Aorta (tissue), 5 donors: Measurements from ENCODE around the gene GTF3C1. TPM values are rescaled to one million over a fixed set of nuclear protein-coding genes. Genes with fewer than 3 reads are reported as not detected.
A peak's percentile ranks its signal among the peaks of the same experiment; 100 is the strongest.

Experiments used
- ATAC-seq: fragments of 200-7000 bp; cut with Tn5 transposase; one replicate; pipeline ENCODE4 v1.9.1; 2022; ENCODE audit warnings: moderate library complexity; ENCODE audit not compliant: low FRiP score
- DNase-seq, 2 donors: peaks; one replicate each; pipeline ENCODE4 v3.0.0-alpha.2; 2020
- H3K27ac ChIP-seq, 2 donors: one replicate each; pipeline ENCODE4 v1.5.1; 2013; ENCODE audit warnings: low read length in 2 of 2, mild to moderate bottlenecking in 2 of 2, moderate library complexity in 2 of 2, control low read depth in 1 of 2, inconsistent platforms in 1 of 2, low read depth in 1 of 2
- H3K27me3 ChIP-seq, 2 donors: one replicate each; pipeline ENCODE4 v1.6.1; 2013; ENCODE audit warnings: control low read depth in 1 of 2, low read length in 1 of 2, mild to moderate bottlenecking in 1 of 2, moderate library complexity in 1 of 2; ENCODE audit not compliant: insufficient read depth in 2 of 2, control insufficient read depth in 1 of 2
- H3K36me3 ChIP-seq, 2 donors: one replicate each; pipeline ENCODE4 v1.6.1; 2013; ENCODE audit warnings: control low read depth in 1 of 2, low read length in 1 of 2, mild to moderate bottlenecking in 1 of 2; ENCODE audit not compliant: insufficient read depth in 2 of 2, control insufficient read depth in 1 of 2
- H3K4me1 ChIP-seq, 2 donors: one replicate each; pipeline ENCODE4 v1.6.1; 2013; ENCODE audit warnings: low read length in 2 of 2, control low read depth in 1 of 2, mild to moderate bottlenecking in 1 of 2, moderate library complexity in 1 of 2; ENCODE audit not compliant: insufficient read depth in 2 of 2, control insufficient read depth in 1 of 2
- H3K4me3 ChIP-seq, 2 donors: one replicate each; pipeline ENCODE4 v1.5.1; 2013; ENCODE audit warnings: low read length in 2 of 2, control low read depth in 1 of 2, mild to moderate bottlenecking in 1 of 2
- H3K9me3 ChIP-seq: one replicate; pipeline ENCODE4 v1.6.1; 2013; ENCODE audit warnings: mild to moderate bottlenecking, low read length; ENCODE audit not compliant: control insufficient read depth
- WGBS, 2 donors: extraction: QIAGEN DNeasy Blood & Tissue Kit; methylation state at CpG; one replicate each; pipeline ENCODE4 v1.1.7; 2013; 5-methylcytosine and 5-hydroxymethylcytosine counted together
- intact Hi-C, 2 donors: fragments of 100-400 bp; cut with DNase I; formaldehyde crosslinking; loops; one replicate each; pipeline versions ENCODE4 v1.14.2 to v1.15.0; 2022
- polyA plus RNA-seq, 2 donors: library from polyadenylated mRNA; stranded (reverse); fragments of 200-250 nt; gene quantifications; one replicate each; pipeline ENCODE4 v1.2.3, GENCODE V29; 2013
- total RNA-seq, 2 donors: library from RNA; stranded (reverse); fragmentation: NEBNext Ultra II Directional; extraction: Animal tissue kit (Norgen Biotek cat#: 25700); gene quantifications; one replicate each; pipeline ENCODE4 v1.2.1, GENCODE V29; 2021
- donor health status: healthy with polysubstance abuse.
- donor health status: Bipolar disorder and iron deficiency.
- donor health status: DM: no; HTN: no; CAD: no.
- donor health status: DM: no; HTN: no; CAD: no.
- donor health status: DM: yes; HTN: yes; CAD: no.

The GTF3C1 gene
- total and polyA plus RNA-seq, 4 donors: 9.4 to 72.2 (median 47.7) TPM

DNA sequence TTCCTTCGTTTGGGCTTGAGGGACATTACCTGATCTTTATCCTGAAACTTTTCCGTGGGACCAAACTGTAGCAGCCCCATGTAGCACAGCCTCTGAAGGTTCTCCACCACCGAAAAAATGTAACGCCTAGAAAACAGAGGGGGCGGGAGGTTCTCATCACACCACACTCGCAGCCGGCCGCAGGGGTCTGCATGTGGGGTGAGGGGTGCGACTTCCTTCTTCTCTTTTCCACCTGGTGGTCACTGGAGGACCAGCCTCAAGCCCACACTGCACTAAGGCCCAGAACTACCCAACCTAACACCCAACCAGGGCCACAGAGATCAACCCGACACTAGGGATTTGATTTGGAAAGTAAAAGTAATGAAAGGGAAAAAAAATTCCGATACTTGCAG, 57.1 kb downstream of the GTF3C1 start:
- Histone ChIP-seq H3K27ac (no peak overlapping the region), H3K4me3 (no peak overlapping the region), H3K36me3 (peaks cover 12 to 20% of the 10 kb centered on the region in 2 donors), H3K27me3 (no peaks in the 10 kb centered on the region), H3K4me1 (no peaks in the 10 kb centered on the region), H3K9me3 (no peaks in the 10 kb centered on the region)
- DNase-seq (peak in 1 of 2 donors; percentile 32), ATAC-seq (no peak)
- intact Hi-C loops: no loop called here
- WGBS, 2 donors: 82 to 83% methylated on average over 11 of the region's 11 CpGs

DNA sequence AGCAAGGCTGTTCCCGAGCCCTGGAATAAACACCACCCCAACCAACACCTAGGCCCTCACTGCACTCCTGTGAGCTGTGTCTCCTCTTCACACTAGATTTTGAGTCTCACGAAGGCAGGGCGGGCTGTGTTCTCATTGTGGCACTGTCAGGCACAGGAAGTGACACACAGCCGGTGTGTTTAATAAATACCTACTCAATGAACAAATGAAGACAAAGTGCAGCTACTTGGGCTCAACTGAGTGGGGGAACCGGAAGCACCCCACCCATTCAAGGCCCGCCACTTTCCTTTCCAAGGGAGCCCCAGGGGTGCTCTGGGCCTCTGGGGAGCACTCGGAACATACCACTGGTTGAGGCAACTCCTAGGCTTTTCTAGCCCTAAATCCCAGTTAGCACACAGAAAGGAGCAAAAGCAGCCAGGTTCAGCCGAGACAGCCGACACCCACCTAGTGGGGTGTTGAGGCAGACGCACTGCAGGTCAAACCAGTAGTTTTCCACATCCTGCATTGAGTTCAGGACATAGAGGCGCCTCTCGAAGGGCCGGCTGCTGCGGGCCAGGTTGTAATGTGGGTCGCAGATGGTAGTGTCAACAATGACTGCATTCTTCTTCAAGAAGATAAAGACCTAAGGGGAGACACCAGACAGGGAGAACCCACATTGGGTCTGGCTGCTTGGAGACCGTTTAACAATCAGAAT, 57.7 kb downstream of the GTF3C1 start:
- intact Hi-C loops: no loop called here
- H3K27me3 ChIP-seq: no peaks in the 10 kb centered on the region
- no peaks in the 10 kb centered on the region for H3K4me1 ChIP-seq
- DNase-seq (no peak), ATAC-seq (no peak)
- no peaks in the 10 kb centered on the region for H3K9me3 ChIP-seq
- peaks cover 12 to 20% of the 10 kb centered on the region in 2 donors for H3K36me3 ChIP-seq
- no peak overlapping the region for H3K4me3 ChIP-seq
- 87 to 90% methylated on average over 16 of the region's 16 CpGs for WGBS, 2 donors
- H3K27ac ChIP-seq: no peak overlapping the region

DNA sequence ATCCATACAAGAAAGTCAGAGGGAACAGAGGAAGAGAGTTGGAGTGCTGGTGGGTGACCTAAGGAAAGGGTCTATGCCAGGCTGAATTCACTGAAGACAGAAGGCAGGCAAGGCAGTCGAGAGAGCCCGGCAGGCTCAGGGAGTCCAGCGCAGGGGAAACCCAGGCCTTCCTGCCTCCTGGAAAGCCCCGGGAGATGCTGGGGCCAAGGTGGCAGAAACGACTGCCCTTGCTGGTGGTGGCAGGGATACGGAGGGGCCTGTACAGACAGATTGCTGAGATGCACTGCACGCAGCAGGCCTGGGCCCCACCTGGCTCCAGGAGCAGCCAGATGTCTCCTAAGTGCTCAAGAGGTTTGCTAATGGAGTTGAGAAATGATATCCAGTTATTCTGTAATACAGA, 59.8 kb downstream of the GTF3C1 start:
- DNase-seq (peak in 1 of 2 donors; percentile 32), ATAC-seq (no peak)
- intact Hi-C loops: no loop called here
- WGBS, 2 donors: 94 to 95% methylated on average over 7 of the region's 7 CpGs
- H3K27ac ChIP-seq: no peak overlapping the region
- no peaks in the 10 kb centered on the region for H3K9me3 ChIP-seq
- peaks cover 13 to 24% of the 10 kb centered on the region in 2 donors for H3K36me3 ChIP-seq
- no peaks in the 10 kb centered on the region for H3K4me1 ChIP-seq
- H3K4me3 ChIP-seq: no peak overlapping the region
- H3K27me3 ChIP-seq: no peaks in the 10 kb centered on the region

DNA sequence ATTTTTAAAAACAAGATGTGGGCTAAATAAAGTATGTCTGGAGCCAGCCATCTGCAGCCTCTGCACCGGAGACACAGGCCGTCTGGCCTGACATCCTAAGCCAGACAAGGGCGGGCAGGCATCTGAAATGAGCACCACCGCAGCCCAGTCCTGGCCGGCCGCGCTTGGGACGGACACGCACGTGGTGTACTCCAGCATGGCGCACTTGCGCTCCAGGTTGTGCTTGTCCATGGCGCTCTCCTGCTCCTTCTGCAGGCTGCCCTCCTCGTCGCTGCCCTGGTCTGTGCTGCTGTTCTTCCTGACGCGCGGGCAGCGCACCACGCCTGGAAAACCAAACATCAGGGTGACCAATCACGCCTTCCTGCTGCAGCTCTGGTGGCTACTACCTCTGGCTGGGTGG, 60.3 kb downstream of the GTF3C1 start:
- no peaks in the 10 kb centered on the region for H3K9me3 ChIP-seq
- WGBS, 2 donors: 94 to 96% methylated on average over 21 of the region's 21 CpGs
- intact Hi-C loops: no loop called here
- DNase-seq: peak in 1 of 2 donors; percentile 72
- peaks cover 13 to 25% of the 10 kb centered on the region in 2 donors for H3K36me3 ChIP-seq
- no peak overlapping the region for H3K4me3 ChIP-seq
- no peak for ATAC-seq
- H3K27ac ChIP-seq: no peak overlapping the region
- no peaks in the 10 kb centered on the region for H3K27me3 ChIP-seq
- H3K4me1 ChIP-seq: no peaks in the 10 kb centered on the region

- H3K9me3 ChIP-seq: no peaks in the 10 kb centered on the region
- intact Hi-C loops: no loop called here
- no peak overlapping the region for H3K4me3 ChIP-seq
- DNase-seq: peak in 1 of 2 donors; percentile 7
- no peaks in the 10 kb centered on the region for H3K27me3 ChIP-seq
- H3K4me1 ChIP-seq: no peaks in the 10 kb centered on the region
- WGBS, 2 donors: 88 to 94% methylated on average over 3 of the region's 3 CpGs
- H3K27ac ChIP-seq: no peak overlapping the region
- H3K36me3 ChIP-seq: peaks cover 15 to 39% of the 10 kb centered on the region in 2 donors
- no peak for ATAC-seq
These were observed 63.0 kb downstream of the GTF3C1 start for GRCh38 chr16:27486760-27487159.

DNA sequence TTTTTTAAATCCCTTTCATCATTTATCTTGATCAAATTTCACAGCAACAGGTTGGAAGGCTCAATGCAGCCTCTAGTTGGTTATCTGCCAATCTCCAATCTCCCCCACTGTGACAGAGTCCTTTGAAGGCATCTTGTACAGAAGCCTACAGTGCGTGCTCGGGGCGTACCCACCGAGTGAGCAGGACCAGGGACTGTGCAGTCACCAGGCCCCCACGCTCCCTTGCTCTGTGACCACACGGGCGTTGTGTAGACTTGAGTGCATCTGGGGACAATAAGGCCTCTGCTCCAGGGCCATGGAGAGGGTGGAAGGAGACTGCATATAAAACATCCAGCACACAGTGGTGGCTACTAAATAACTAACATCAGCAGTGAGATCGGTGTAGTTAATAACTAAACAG, 63.4 kb downstream of the GTF3C1 start:
- Histone ChIP-seq H3K27me3 (no peaks in the 10 kb centered on the region), H3K27ac (no peak overlapping the region), H3K4me3 (no peak overlapping the region), H3K9me3 (no peaks in the 10 kb centered on the region), H3K36me3 (peaks cover 11 to 42% of the 10 kb centered on the region in 2 donors), H3K4me1 (no peaks in the 10 kb centered on the region)
- intact Hi-C loops: no loop called here
- 83 to 85% methylated on average over 8 of the region's 8 CpGs for WGBS, 2 donors
- peak in 1 of 2 donors; percentile 35 for DNase-seq
- ATAC-seq: no peak

DNA sequence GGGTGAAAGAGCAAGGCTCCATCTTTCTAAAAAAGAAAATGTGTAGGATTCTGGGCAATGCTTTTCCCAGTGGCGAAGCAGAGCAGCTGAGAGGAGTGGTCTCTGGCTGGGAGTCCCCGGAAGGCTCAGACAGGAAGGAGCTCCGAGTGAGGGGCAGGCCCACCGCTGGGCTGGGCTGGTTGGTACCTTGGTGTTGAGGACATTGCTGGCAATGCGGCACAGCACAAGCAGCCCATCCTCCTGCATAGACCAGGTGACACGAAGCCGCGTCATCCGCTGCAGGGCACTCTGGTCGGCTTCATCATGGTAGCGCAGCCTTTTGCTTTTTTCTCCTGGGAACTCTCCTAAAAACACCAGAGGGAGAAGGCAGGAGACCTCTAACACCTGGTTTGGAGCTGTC, 63.9 kb downstream of the GTF3C1 start:
- Histone ChIP-seq H3K27me3 (no peaks in the 10 kb centered on the region), H3K36me3 (peaks cover 7 to 41% of the 10 kb centered on the region in 2 donors), H3K4me3 (no peak overlapping the region), H3K27ac (no peak overlapping the region), H3K9me3 (no peaks in the 10 kb centered on the region), H3K4me1 (no peaks in the 10 kb centered on the region)
- 94% methylated on average over 11 of the region's 11 CpGs for WGBS, 2 donors
- ATAC-seq (no peak), DNase-seq (peak in 1 of 2 donors; percentile 50)
- intact Hi-C loops: no loop called here

GRCh38 chr16:27485126-27485525, 64.6 kb downstream of the GTF3C1 start:
- Histone ChIP-seq H3K4me3 (no peak overlapping the region), H3K9me3 (no peaks in the 10 kb centered on the region), H3K27ac (no peak overlapping the region), H3K4me1 (no peaks in the 10 kb centered on the region), H3K27me3 (no peaks in the 10 kb centered on the region), H3K36me3 (peaks cover 7 to 42% of the 10 kb centered on the region in 2 donors)
- DNase-seq (peak in 1 of 2 donors; percentile 64), ATAC-seq (no peak)
- intact Hi-C loops: no loop called here
- WGBS, 2 donors: 90 to 92% methylated on average over 9 of the region's 9 CpGs

GRCh38 chr16:27483624-27484023, 66.1 kb downstream of the GTF3C1 start:
- WGBS, 2 donors: 87% methylated on average over 5 of the region's 5 CpGs
- peak in 1 of 2 donors; percentile 26 for DNase-seq
- no peaks in the 10 kb centered on the region for H3K9me3 ChIP-seq
- ATAC-seq: peak; percentile 30
- no peak overlapping the region for H3K27ac ChIP-seq
- intact Hi-C loops: no loop called here
- no peak overlapping the region for H3K4me3 ChIP-seq
- peaks cover 7 to 39% of the 10 kb centered on the region in 2 donors for H3K36me3 ChIP-seq
- no peaks in the 10 kb centered on the region for H3K4me1 ChIP-seq
- H3K27me3 ChIP-seq: no peaks in the 10 kb centered on the region
